ENCODE measurements around the gene STRN3.

GRCh38 chr14:30861200-30861599, 165.0 kb downstream of the STRN3 start:
- TF ChIP-seq, protein P1, sequence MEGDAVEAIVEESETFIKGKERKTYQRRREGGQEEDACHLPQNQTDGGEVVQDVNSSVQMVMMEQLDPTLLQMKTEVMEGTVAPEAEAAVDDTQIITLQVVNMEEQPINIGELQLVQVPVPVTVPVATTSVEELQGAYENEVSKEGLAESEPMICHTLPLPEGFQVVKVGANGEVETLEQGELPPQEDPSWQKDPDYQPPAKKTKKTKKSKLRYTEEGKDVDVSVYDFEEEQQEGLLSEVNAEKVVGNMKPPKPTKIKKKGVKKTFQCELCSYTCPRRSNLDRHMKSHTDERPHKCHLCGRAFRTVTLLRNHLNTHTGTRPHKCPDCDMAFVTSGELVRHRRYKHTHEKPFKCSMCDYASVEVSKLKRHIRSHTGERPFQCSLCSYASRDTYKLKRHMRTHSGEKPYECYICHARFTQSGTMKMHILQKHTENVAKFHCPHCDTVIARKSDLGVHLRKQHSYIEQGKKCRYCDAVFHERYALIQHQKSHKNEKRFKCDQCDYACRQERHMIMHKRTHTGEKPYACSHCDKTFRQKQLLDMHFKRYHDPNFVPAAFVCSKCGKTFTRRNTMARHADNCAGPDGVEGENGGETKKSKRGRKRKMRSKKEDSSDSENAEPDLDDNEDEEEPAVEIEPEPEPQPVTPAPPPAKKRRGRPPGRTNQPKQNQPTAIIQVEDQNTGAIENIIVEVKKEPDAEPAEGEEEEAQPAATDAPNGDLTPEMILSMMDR (IDR thresholded peaks at IDR 0.05): no peak
- TF ChIP-seq POLR2A (IDR thresholded peaks at IDR 0.05) (no peak), POLR2AphosphoS5 (IDR thresholded peaks at IDR 0.05) (no peak), EP300 (IDR thresholded peaks at IDR 0.05) (no peak)

Data from sigmoid colon (tissue), 4 donors.